HG03097 (cell line): ENCODE results near the gene P2RY6.

ENCODE experiments used
- ATAC-seq: cut with Tn5 transposase; IDR thresholded peaks from one replicate; pipeline ENCODE4 v1.9.1; 2021; ENCODE audit not compliant: unreplicated experiment, low FRiP score

Gene P2RY6

DNA sequence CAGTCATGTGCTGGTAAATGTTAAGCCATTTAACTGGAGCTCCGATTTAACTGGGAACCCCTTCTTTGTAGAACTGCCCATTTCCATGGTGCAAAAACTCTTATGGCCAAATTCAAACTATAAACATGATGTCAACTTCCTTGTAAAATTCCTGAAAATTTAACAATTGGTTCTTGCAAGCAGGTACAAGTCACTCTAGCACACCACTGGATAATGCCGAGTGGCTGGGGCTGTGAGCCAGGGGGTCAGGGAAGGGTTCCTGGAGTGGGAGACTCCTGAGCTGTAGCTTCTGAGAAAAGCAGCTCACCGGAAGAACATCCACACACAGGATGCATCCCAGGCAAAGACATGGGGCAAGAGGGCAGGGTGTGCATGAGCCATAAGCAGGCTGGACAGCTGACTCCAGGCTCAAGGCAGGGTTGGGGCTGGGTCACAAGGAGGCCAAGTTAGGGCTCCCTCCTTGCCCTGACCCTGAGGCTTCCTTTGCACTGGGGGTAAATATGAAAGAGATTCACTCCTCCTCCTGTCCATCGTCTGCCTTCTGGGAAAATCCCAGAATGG, 35.9 kb upstream of the P2RY6 start:
- ATAC-seq: no peak

DNA sequence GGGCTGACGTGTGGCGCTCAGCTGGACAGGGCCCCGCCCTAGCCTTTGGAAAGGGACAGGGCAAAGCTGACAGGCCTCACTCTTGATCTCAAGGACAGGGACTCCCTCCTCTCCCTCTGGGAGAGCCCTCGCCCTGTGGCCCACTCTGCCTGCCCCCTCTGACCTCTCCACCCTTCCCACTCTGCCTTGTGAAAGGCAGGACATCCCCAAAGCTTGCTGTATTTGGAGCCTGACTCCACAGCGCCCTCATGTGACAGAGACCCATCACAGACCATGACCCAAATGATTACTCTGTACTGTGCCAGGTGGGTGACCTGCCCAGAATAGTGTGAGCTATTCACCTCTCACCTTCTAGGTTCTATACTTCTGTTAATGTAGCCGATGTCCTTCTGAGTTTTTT, 35.3 kb upstream of the P2RY6 start:
- ATAC-seq: no peak

DNA sequence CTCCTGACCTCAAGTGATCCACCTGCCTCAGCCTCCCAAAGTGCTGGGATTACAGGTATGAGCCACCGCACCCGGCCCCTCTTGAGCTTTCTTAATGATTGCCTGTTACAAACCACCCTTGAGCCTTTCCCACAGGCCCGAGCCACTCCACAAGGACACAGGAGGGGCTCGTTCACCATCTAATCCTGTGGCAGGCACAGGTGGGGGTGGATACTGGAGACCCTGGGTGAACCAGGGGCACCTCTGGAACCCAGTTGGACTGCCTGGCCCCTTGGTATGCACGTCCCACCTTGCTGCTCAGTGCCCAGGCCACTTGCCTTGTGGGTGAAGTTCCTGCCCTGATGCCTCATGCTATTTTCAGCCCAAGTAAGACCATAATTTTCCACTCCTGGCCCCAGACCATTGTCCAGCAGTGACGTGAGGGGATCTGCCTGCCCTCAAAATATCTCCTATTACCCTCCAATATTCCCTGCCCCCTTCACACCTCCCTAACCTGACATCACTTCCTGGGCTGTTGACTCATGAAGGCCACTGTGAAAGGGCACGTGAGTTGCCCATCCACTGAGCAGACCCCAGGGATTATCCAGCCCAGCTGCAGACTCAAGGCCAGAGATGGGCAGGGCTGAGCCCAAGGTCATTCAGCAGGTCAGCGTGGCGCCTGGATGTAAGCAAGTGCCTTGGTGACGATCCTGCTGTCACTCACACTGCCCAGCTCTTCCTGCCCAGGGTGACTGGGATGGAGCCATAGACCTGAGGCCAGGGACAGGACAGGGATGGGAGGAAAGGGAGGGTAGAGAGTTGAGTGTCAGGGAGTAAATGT, 34.5 kb upstream of the P2RY6 start:
- no peak for ATAC-seq

DNA sequence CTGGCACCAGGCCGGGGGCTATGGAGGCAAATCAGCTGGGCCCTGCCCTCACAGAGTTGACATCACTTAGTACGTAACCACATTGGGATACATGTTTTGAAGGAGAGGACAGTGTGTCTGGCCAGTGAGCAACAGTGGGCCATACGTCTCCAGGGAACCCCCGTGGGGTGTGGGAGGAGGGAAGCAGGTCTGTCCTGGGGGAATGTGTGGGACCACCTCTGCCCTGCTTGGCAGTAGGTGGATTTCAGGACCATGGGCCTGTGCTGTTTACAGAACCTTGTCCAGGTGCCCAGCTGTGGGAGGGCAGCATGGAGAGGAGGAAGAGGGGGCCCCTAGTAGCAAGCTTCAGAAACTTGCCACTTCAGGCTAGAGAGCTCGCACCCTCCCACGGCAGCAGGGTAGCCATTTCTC, 33.0 kb upstream of the P2RY6 start:
- no peak for ATAC-seq

DNA sequence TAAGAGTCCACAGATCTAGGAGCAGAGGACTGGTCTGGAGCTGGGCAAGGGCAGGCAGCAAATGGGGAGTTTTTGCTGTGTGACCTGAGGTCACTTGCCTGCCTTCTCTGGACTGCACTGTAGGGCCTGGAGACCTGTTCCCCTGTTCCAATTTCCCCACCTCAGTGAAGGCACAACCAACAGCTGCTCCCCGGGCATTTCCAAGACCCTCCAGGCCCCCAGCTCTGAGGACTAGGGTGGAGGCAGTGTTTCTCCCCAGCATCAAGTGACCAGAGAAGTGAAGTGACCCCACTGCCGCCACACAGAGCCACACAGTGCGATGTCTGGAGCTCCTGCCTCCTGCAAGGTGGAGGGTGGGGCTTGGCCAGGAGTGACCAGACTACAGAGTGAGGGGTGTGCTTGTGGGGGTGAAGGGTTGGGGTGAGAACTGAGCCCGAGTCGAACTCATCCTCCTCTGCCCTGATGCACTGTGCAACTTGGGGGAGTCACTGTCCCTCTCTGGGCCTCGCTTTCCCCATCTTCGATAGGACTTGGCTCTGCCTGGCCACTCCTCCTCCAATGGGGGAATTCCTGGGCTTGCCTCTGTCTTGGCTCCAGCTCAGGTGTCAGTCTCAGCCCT, 32.5 kb upstream of the P2RY6 start:
- no peak for ATAC-seq

DNA sequence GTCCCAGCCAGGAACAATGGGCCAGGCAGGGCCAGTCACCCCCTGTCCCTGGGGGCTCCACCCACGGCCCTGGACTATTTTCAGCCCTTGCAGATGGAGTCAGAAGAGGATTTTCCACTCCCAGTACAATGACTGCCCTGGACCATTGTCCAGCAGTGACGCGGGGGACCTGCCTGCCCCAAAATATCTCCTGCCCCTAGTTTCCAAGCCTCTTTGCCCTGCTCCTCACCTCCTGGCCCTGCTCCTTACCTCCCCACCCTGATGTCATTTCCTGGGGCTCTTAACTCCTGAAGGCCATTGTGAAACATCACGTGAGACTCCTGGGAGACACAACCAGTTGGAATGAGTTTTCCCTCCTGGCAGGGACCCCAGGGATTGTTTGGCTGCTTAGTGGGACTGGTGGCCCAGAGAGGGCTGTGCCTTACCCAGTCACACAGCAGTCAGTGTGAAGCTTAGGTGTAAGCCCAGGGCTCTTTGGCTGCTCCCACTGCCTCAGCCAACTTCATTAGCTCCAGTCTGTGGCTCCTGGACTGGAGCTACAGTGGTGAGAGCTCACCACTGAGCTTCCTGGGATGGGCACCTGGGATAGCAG, 31.9 kb upstream of the P2RY6 start:
- no peak for ATAC-seq

DNA sequence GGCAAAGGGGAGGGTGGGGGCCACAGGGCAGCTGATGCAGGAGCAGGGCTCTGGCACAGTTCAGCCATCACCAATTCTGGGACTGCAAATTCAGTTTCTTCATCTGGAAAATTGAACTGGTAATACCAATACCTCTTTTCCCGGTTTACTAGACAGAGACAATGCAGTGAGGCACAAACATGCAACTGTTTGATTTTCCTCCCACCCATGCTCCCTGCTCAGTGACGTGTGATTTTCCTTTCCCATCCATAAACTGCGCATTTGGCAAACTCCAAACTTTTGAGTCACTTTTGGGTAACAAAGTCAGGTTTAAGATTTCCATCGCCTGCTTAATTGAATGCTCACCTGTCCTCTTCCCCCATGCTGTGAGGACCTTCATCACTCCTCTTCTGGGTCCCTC, 30.8 kb upstream of the P2RY6 start:
- ATAC-seq: no peak

DNA sequence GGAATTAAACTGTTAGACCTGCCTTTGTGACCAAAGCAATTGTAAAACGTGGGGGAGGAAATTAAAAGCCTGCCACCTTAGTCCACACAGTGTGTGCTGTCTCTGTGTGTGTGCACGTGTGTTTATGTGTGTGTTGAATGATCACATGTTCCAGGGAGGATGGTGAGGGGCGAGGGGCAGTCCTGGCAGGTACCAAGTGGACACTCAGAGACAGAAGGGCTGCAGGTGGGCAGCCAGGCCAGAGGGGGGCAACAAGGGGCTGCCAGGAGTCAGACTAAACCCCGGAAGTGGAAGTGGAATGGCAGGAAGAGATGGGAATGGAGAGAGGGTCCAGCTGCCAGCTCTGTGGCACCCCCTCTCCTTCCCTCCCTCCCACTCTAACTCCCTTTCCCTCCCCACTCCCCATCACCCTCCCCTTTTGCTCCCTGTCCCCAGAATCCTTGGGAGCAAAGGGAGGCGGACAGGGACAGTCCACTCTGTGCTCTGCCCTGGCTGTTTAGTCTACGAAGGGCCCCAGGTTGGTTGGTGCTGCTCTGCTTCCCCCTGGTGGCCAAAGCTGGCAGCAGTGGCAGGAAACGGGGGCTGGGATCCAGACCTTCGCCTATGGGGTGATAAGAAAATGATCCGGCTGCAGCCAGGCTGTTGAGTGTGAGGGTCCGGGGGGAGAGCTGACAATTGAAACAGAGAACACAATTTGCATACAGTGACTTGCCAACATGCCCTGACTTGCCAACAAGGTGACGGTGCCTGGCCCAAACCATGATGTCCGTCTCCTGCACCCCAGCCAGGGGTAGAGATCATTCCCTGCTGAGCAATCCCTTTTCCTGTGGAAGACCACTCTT, 29.7 kb upstream of the P2RY6 start:
- no peak for ATAC-seq

DNA sequence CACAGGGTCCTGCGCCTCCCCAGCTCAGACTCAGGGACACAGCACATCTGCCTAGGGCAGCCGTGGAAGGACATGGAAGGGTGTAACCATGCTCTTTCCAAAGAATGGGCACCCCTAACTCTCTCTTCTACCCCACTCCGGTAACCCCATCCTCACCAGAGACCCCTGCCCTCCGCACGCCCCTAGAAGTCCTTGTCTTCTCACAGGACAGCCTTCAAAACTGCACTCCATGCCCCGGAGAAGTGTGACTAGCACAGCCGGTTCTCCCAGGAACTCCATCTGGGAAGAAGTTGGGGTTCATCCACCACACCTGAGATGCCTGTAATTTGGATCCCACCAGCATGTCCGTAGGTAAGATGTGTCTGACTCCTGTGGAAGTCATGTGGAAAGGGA, 29.0 kb upstream of the P2RY6 start:
- no peak for ATAC-seq

DNA sequence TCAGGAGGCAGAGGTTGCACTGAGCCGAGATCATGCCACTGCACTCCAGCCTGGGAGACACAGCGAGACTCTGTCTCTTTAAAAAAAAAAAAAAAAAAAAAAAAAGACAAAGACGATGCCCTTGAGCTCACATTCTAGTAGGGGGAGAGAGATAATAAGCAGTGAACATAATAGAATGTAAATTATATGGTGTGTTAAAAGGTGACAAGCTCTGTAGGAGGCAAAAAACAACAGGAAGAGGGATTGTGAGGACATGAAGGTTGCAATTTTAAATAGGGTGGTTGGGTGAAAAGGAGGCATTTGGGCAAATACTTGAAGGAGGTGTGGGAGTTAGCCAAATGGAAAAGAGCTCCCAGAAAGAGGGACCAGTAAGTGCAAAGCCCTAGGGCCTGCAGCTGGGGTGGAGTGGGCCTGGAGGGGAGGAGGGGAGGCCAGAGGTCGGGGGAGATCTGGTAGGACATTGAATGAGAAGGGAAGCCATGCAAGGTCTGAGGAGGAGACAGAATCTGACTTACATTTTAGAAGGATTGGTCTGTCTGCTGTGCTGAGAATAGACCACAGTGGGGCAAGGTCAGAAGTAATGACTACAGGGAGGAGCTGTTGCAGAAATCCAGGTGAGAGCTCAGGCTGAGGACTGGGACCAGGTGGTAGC, 27.4 kb upstream of the P2RY6 start:
- no peak for ATAC-seq

DNA sequence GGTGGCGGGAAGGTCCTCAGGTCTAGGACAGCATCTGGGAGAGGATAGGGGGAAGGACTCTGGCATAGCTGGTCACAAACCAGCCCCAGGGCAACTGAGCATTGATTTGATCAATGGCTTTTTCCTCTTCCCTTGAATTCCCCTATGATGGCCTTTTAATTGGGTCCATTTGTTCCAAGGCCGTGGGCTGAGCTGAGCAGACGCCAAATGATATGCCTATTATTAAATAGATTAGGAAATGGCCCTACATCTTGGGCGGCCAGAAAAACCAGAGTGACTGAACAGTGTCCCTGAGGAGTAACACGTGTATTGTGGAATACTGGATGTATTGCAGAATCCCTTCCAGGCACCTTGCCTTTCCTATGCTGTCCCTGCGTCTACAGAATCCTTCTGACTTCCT, 26.7 kb upstream of the P2RY6 start:
- ATAC-seq: no peak

DNA sequence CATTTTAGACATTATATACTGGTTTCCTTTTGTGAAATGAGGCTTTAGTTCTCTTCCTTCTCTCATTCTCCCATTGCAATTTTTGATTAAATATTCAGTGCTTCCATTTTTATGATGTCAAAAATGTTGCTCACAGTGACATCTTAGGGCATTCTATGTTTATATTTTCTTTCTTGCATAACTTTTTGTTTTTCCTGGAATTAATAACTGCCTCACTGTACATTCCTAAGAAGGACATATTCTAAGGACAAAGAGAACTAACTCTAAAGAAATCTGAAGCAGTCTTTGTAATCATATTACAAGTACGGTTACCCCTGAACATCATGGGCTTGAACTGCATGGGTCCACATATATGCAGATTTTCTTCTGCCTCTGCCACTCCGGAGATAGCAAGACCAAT, 25.8 kb upstream of the P2RY6 start:
- no peak for ATAC-seq

DNA sequence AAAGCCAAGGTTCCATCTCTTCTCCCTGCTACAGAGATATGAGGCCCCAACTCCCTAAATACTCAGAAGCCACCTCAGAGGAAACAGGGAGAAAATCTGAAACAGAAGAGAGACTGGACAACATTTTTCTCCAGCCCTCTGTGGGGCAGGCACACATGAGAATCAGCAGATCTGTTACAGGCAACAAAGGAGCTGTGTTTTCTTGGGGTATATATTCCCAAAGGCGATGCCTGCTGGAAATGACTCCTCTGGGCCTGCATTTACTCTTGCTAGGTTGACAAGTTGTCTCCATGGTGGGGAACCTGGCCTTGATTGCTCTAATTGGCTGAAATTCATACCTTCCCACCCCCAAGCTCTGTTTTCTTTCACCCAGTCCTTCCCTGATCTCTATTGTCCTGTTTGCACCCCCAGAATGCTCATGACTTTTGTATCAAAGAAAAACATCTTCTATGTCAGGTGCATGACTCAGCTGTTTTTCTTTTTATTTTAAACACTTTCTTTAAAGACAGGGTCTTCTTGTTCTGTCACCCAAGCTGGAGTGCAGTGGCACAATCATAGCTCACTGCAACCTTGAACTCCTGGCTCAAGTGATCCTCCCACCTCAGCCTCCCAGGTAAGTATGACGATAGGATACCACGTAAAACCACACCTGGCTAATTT, 23.5 kb upstream of the P2RY6 start:
- no peak for ATAC-seq

DNA sequence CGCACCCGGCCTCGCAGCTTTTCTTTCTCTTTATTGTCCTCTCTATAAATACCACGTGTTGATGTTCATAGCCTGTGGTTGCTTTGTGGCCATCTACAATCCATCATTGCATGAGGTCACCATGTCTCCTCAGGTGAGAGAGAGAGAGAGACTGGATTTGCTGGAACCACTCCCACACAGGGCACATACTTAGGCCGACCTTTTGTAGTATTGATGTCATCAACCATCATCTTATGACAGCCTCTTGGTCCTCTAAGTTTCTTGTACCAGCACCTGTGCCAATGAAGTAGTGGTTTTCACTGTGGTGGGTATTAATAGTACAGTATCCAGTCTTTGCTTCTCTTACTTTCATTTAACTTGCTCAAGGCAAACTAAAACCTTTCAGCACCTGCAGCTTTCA, 22.8 kb upstream of the P2RY6 start:
- ATAC-seq: peak; percentile 60

DNA sequence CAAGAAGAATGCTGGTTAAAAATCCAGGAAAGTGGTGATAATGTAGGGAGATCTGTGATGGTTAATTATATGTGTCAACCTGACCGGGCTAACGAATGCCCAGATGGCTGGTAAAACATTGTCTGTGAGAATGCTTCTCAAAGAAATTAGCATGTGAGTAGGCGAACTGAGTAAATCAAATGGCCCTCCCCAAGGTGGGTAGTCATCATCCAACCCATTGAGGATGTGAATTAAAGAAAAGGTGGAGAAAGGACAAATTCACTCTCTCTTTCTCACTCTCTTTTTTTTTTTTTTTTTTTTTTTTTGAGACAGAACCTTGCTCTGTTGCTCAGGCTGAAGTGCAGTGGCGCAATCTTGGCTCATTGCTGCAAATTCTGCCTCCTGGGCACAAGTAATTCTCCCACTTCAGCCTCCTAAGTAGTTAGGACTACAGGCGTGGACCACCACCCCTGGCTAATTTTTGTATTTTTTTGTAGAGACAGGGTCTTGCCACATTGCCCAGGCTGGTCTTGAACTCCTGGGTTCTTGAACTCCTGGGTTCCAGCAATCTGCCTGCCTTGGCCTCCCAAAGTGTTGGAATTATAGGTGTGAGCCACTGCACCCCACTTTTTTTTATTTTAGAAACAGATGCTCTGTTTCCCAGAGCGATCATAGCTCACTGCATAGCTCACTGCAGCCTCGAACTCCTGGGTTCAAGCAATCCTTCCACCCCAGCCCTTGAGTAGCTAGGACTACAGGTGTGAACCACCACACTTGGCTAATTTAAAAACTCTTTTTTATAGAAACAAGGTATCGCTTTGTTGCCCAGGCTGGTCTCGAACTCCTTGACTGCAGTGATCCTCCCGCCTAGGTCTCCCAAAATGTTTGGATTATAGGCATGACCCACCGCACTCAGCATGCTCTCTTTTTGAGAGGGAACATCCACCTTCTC, 22.0 kb upstream of the P2RY6 start:
- no peak for ATAC-seq

DNA sequence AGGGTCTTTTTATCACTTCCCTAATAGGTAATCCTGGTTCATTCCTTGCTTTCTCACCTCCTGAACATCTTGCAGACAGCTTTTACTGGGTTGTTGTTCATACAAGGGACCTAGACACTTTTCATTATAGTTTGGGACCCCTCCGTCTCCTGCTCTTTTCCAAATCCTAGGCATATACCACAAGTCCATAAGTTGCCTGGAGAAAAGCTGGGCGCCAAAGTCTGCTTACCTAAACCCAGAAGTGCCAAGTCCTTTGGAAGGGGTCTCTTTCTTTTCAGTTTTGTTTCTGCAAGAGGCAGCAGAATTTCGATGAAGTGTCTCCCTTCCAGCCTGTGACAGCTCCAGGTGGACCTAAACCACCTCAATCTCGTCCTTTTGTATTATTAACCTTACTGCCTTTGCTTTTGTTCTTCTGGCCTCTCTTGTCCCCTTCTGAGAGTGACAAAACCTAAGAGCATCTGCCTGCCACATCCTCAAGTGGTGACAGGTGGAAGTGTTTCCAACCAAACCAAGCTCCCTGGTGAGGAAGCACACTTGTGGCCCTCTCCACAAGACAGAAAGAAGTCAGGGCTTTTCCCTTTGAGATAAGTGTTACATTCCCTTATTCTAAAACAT, 19.5 kb upstream of the P2RY6 start:
- ATAC-seq: no peak

DNA sequence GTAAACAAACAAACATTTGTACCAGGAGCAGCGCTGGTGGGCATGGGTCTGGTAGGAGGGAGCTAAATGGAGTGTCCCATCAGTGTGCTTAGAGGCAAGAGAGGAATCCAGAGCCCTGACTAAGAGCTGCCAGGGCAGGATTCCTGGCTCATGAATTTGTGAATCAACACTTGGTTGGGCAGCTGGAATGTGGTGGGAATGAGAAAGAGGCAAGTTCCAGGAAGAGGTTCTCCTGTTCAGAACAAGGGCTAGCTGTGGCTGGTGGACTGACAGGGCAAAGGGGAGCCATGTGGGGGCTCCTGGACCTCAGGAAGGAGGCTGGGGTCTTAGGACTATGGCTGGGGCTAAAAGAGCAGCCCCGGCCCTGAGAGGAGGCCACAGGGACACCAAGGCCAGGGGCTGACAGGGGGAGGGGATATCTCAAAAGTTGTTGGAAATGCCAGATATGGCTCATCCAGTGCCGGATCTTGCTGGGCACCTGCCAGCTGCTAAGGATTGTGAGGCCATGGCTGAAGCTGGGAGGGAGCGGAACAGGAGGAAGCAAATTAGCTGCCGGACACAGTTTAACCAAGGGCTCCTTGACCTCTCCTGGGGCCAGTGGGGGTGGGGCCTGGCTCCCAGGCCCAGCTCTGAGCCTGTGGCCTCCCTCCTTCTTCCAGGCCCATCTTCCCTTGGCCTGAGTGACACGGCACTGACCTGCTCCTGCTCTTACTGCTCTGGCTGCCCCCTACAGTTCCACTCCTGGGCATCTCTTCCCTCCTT, 14.6 kb upstream of the P2RY6 start:
- no peak for ATAC-seq
